CD1c-positive myeloid dendritic cell (primary cell): ENCODE data around the gene CALCB.

Experiments used
- DNase-seq: peaks from one replicate; pipeline ENCODE4 v3.0.0-alpha.2; 2016; ENCODE audit errors: extremely low spot score

Gene CALCB

DNA sequence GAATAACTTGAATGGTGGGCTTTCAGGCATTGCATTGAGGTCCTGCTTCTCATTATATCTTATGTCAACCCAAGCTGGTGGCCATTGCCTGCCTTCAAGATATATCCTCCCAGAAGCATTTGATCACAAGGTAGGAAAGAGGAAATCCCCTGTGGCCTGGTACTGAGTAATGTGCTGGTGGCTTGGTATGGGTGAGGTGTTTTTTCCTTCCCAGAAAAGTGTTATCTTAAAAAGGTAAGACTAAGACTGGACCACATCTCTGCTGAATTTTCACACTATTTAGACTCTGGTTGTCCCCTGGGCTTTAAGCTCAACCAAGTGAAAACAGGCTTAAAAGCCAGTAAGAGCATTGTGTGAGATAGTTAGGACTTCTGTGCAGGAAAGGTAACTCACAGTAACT lies 45.0 kb downstream of the CALCB start:
- DNase-seq = no peak

DNA sequence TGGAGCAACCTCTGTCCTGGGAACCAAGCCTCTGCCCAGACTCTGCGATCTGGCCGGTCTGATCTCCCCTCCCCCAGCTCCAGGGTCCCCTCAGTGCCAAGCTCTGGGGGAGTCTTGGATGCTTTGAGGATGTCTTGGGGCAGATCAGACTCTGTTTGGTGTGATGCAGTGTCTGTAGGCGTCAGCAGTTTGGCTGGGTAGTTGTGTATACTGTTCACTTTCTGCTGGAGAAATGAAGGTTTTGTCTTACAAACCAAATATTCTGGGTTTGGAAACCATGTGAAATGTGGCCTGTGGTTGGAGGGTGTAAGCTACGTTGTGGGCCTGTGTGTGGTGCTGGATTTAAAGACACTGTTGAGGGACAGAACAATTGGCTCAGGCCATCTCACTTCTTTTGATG lies 46.0 kb downstream of the CALCB start:
- DNase-seq = no peak

DNA sequence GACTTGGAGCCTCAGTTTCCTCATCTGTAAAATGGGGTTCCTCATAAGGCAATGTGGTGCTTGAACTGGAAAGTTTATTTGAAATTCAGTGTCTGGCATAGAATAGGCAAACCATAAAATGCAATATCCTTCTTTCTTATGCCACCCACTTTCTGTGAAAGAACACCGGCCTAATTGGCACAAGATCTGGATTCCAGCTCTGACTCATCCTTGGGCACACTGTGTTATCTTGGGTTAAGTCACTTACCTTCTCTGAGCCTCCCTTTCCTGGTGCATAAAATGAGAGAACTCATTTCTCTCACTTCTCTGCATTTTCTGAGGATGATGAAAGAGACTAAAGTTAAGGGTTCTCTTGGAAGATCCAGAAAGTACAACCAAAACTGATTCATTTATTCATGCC lies 46.4 kb downstream of the CALCB start:
- DNase-seq = no peak

DNA sequence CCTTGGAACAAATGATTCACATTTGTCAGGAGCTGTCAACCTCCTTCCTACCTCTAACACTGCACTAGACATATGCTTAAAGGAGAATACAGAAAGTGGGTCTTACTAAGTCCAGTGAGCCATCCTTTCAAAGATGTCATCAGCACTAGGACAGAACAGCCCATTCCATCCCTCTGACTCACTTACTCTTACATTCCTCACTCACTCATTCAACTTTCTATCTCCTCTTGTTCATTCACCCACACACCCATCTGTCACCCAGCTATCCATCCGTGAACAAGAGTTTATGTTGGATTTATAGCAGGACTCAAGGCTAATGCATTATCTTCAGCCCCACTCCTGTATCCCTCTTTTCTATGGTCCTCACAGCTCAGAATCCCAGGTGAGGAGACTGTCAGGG lies 50.5 kb downstream of the CALCB start:
- no peak for DNase-seq

DNA sequence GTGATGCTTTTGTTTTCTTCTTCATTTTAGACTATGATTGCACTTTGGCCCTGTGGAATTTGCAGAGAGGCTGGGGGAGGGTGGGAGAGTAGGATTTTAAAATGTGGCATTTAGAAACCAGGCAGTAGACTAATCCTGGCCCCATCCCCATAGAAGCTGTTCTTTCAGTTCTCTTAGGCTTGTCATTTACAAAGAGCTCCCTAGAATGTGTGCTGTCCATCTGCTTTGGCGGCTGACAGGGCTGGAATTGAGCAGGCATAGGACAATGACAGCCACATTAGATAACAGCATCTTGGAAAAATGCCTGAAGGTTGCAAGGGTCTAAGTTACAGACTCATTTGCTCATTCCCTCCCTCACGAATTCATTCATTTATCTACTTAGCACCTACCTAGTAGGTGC lies 51.1 kb downstream of the CALCB start:
- no peak for DNase-seq

DNA sequence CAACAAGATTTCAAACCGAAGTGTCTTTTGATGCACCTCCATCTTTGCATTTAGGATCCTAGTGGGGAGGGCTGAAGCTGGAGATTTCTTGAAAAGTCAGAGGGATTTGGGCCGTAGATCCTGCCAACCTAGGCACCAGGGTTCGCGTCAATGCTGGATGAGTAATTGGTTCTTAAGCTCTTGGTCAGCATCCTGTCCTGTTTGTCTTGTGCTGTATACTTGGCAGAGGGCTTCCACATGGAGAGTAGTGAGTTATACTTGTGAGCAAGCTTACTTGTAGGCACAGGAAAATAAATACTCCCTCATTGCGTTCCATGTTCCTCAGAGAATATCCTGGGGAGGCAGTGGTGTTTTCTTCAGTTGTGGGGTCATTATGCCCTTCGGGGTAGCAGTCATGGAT lies 53.9 kb downstream of the CALCB start:
- DNase-seq = no peak
